NK-92 (cell line): Measurements from ENCODE around the gene PANK4.
"Not testable (repeated sequence)": the region's sequence is repeated elsewhere in the genome, so short reads cannot be mapped to it uniquely, and the experiment has no call there.

Experiments
- DNase-seq: peaks from one replicate; lab custom pipeline; 2025; ENCODE audit not compliant: unreplicated experiment; lab: John Stamatoyannopoulos, UW

PANK4 gene

GRCh38 chr1:2525920-2526823, at the start of gene PANK4:
Gene PANK4 (minus strand): TSS chr1:2526596. CDS start chr1:2526587, 9 bp downstream.
- no peak for DNase-seq

GRCh38 chr1:2574350-2574749, 48.0 kb upstream of the PANK4 start:
- no peak for DNase-seq

GRCh38 chr1:2573250-2573920, 47.0 kb upstream of the PANK4 start:
- no peak for DNase-seq

- DNase-seq: no peak
Measured at GRCh38 chr1:2571348-2571747, 45.0 kb upstream of the PANK4 start.

GRCh38 chr1:2570332-2570731, 43.9 kb upstream of the PANK4 start:
- no peak for DNase-seq

- not testable (repeated sequence) for DNase-seq
Measured at GRCh38 chr1:2569703-2570102, 43.3 kb upstream of the PANK4 start.

GRCh38 chr1:2569060-2569459, 42.7 kb upstream of the PANK4 start:
- DNase-seq: no peak

- DNase-seq: not testable (repeated sequence)
Measured at GRCh38 chr1:2568187-2568816, 41.9 kb upstream of the PANK4 start.

GRCh38 chr1:2567083-2567679, 40.8 kb upstream of the PANK4 start:
- no peak for DNase-seq

GRCh38 chr1:2566101-2567045, 40.0 kb upstream of the PANK4 start:
- no peak for DNase-seq

- DNase-seq: no peak
Measured at GRCh38 chr1:2564815-2565374, 38.5 kb upstream of the PANK4 start.

- DNase-seq: no peak
Measured at GRCh38 chr1:2564006-2564814, 37.8 kb upstream of the PANK4 start.

- no peak for DNase-seq
Measured at GRCh38 chr1:2563205-2563604, 36.8 kb upstream of the PANK4 start.

- no peak for DNase-seq
Measured at GRCh38 chr1:2561898-2562895, 35.8 kb upstream of the PANK4 start.

- DNase-seq: no peak
Measured at GRCh38 chr1:2561446-2561845, 35.0 kb upstream of the PANK4 start.

GRCh38 chr1:2560299-2561073, 34.1 kb upstream of the PANK4 start:
- DNase-seq: no peak
